Endothelial cell of umbilical vein (primary cell): ENCODE results near the gene PCNX1. TPM values are rescaled to one million over a fixed set of nuclear protein-coding genes. Genes with fewer than 3 reads are reported as not detected.

Experiments
- BruUV-seq: library from RNA; stranded (reverse); fragments of 400-500 nt; replicated peaks from 2 replicates; lab custom pipeline; 2021; lab: Mats Ljungman, UMichigan
- CTCF ChIA-PET: fragments of 300-600, 350-600 bp; sonication (Branson Sonifier 250); formaldehyde crosslinking; loops from one replicate; lab custom pipeline; 2021; ENCODE audit warnings: antibody characterized with exemption, inconsistent platforms; lab: Charles Lee
- POLR2A ChIA-PET: fragments of 300-600, 350-600 bp; sonication (Branson Sonifier 250); formaldehyde crosslinking; loops from one replicate; lab custom pipeline; 2021; ENCODE audit warnings: antibody characterized with exemption, inconsistent platforms; lab: Charles Lee
- DNase-seq: peaks from one replicate; pipeline ENCODE4 v3.0.0-alpha.2; 2011; ENCODE audit warnings: low read depth, low spot score
- FAIRE-seq: peaks from 2 replicates; lab custom pipeline; 2011; peaks lifted over from hg19 to GRCh38; lab: Jason Lieb, UNC
- H2AFZ ChIP-seq: 2 replicates; pipeline ENCODE4 v1.6.0; 2012; ENCODE audit warnings: low read depth, low read length, control low read depth, inconsistent platforms
- H3K27ac ChIP-seq: 2 replicates; pipeline ENCODE4 v1.5.1; 2011; ENCODE audit warnings: low read depth, mild to moderate bottlenecking, control low read depth, low read length, moderate library complexity; ENCODE audit not compliant: insufficient read depth
- H3K27me3 ChIP-seq, 2 experiments: 2 replicates each; pipeline versions ENCODE4 v1.6.0 to v1.6.1; 2011; ENCODE audit warnings: low read length in 2 of 2, mixed read lengths in 1 of 2; ENCODE audit not compliant: control insufficient read depth in 2 of 2, insufficient read depth in 2 of 2
- H3K36me3 ChIP-seq, 2 experiments: 2 replicates in 1 of 2; 3 replicates in 1 of 2; pipeline ENCODE4 v1.5.1; 2011; ENCODE audit warnings: low read length in 2 of 2, mild to moderate bottlenecking in 1 of 2, moderate library complexity in 1 of 2; ENCODE audit not compliant: control insufficient read depth in 2 of 2, insufficient read depth in 2 of 2; ENCODE audit errors: extremely low read depth in 1 of 2
- H3K4me1 ChIP-seq: 3 replicates; pipeline ENCODE4 v1.5.1; 2011; ENCODE audit warnings: mild to moderate bottlenecking, low read length; ENCODE audit not compliant: control insufficient read depth, insufficient read depth; ENCODE audit errors: extremely low read depth
- H3K4me2 ChIP-seq: 2 replicates; pipeline ENCODE4 v1.6.1; 2011; ENCODE audit warnings: low read length, control low read depth, mixed read lengths; ENCODE audit not compliant: insufficient read depth
- H3K4me3 ChIP-seq, 3 experiments: fragments of 200-600 bp in 1 of 3; sonication (generic), shearing (Covaris generic) in 1 of 3; replicated peaks in 1 of 3; 2 replicates each; pipeline ENCODE4 v1.5.1; 2011 to 2016; ENCODE audit warnings: control low read depth in 3 of 3, low read length in 3 of 3, mild to moderate bottlenecking in 2 of 3, inconsistent platforms in 1 of 3, low read depth in 1 of 3, moderate library complexity in 1 of 3; ENCODE audit not compliant: insufficient read depth in 1 of 3
- H3K79me2 ChIP-seq: 2 replicates; pipeline ENCODE4 v1.6.0; 2012; ENCODE audit warnings: low read length, inconsistent platforms; ENCODE audit not compliant: control insufficient read depth, insufficient read depth
- H3K9ac ChIP-seq: replicated peaks from 2 replicates; pipeline ENCODE3; 2011; ENCODE audit warnings: low read length, control low read depth; ENCODE audit not compliant: insufficient read depth; ENCODE audit errors: extremely low read depth
- H3K9me1 ChIP-seq: replicated peaks from 3 replicates; pipeline ENCODE4 v1.6.0; 2011; ENCODE audit warnings: mild to moderate bottlenecking, low read length; ENCODE audit not compliant: control insufficient read depth, insufficient read depth; ENCODE audit errors: extremely low read depth
- H3K9me3 ChIP-seq: replicated peaks from 2 replicates; pipeline ENCODE4 v1.5.1; 2012; ENCODE audit warnings: low read length, inconsistent platforms; ENCODE audit not compliant: control insufficient read depth, insufficient read depth
- H4K20me1 ChIP-seq: replicated peaks from 2 replicates; pipeline ENCODE3; 2011; ENCODE audit warnings: mild to moderate bottlenecking, low read length; ENCODE audit not compliant: control insufficient read depth, insufficient read depth; ENCODE audit errors: extremely low read depth
- CTCF ChIP-seq, 2 donors: IDR thresholded peaks; 1 replicate in 1 of 2; 2 replicates in 1 of 2; pipeline ENCODE4 v1.5.1; 2011; ENCODE audit warnings: low read length in 2 of 2, mild to moderate bottlenecking in 2 of 2, moderate library complexity in 2 of 2, control low read depth in 1 of 2, inconsistent platforms in 1 of 2, low read depth in 1 of 2; ENCODE audit not compliant: insufficient read depth in 1 of 2; ENCODE audit errors: extremely low read depth in 1 of 2
- EZH2 ChIP-seq: IDR thresholded peaks from 2 replicates; pipeline ENCODE4 v1.6.1; 2012; ENCODE audit warnings: borderline replicate concordance, low read depth, mild to moderate bottlenecking, moderate library complexity, low read length, inconsistent platforms; ENCODE audit not compliant: severe bottlenecking
- FOS ChIP-seq: IDR thresholded peaks from 2 replicates; pipeline ENCODE4 v1.6.1; 2011; ENCODE audit warnings: mild to moderate bottlenecking, low read length, moderate library complexity, borderline replicate concordance; ENCODE audit not compliant: insufficient read depth
- GATA2 ChIP-seq: IDR thresholded peaks from 2 replicates; pipeline ENCODE4 v1.7.0; 2011; ENCODE audit warnings: low read depth, mild to moderate bottlenecking, moderate library complexity, mixed read lengths, low read length; ENCODE audit not compliant: insufficient read length, insufficient read depth
- JUN ChIP-seq: IDR thresholded peaks from 2 replicates; pipeline ENCODE4 v1.6.1; 2011; ENCODE audit warnings: borderline replicate concordance, low read depth; ENCODE audit not compliant: insufficient read length, insufficient read depth
- MAX ChIP-seq: IDR thresholded peaks from 2 replicates; pipeline ENCODE4 v1.6.1; 2011; ENCODE audit not compliant: insufficient read depth, insufficient read length
- MYC ChIP-seq: IDR thresholded peaks from one replicate; pipeline ENCODE4 v1.6.1; 2011; ENCODE audit warnings: mild to moderate bottlenecking, low read depth, low read length
- POLR2A ChIP-seq: IDR thresholded peaks from 2 replicates; pipeline ENCODE4 v1.6.1; 2012; ENCODE audit warnings: low read depth, mild to moderate bottlenecking, control low read depth, low read length
- POLR2AphosphoS5 ChIP-seq: IDR thresholded peaks from 2 replicates; pipeline ENCODE4 v1.6.1; 2012; ENCODE audit warnings: low read depth, mild to moderate bottlenecking, control low read depth, low read length, moderate library complexity; ENCODE audit not compliant: insufficient read depth
- dilution Hi-C: fragments of 300-500 bp; cut with MboI; formaldehyde crosslinking; loops from one replicate; pipeline ENCODE4 v1.15.0; 2019; ENCODE audit warnings: low sequenced_read_pairs; ENCODE audit not compliant: extremely low pct_ligation_motif_present
- intact Hi-C: fragments of 100-400 bp; cut with micrococcal nuclease; formaldehyde crosslinking; loops from one replicate; pipeline ENCODE4 v1.10.0; 2022
- polyA plus RNA-seq, 4 experiments: library from polyadenylated mRNA; depleted of rRNA in 3 of 4; stranded (reverse) in 3 of 4; unstranded in 1 of 4; fragments of >200 nt; gene quantifications; 2 replicates each; pipeline versions ENCODE4 v1.2.1 to v1.2.3, GENCODE V29; 2011 to 2012; ENCODE audit warnings: missing spikeins in 1 of 4
- total RNA-seq: library from RNA; stranded (reverse); gene quantifications from 2 replicates; pipeline ENCODE4 v1.2.3, GENCODE V29; 2021

PCNX1 gene
- total and polyA plus RNA-seq, 2 donors (not counting 3 experiments of a cell fraction or from before 2014, with no cell fraction given) = 21.4 to 40.5 TPM

GRCh38 chr14:70872678-70873020 lies 34.6 kb upstream of the PCNX1 start:
- H3K79me2 ChIP-seq = no peaks in the 10 kb centered on the region
- TF ChIP-seq MAX = no peak
- TF ChIP-seq POLR2A = no peak
- TF ChIP-seq MYC = no peak
- TF ChIP-seq JUN = no peak
- no peak for TF ChIP-seq GATA2
- TF ChIP-seq EZH2 = no peak
- TF ChIP-seq POLR2AphosphoS5 = no peak
- no peak for TF ChIP-seq FOS
- TF ChIP-seq CTCF (IDR thresholded peaks at IDR 0.05; ENCODE audit: extremely low read depth in 1 of 2, insufficient read depth in 1 of 2, low read depth in 1 of 2, low read length in 2 of 2) = no peak
- H2AFZ ChIP-seq = no peak overlapping the region
- H3K27ac ChIP-seq = no peak overlapping the region
- FAIRE-seq = no peak
- H3K4me2 ChIP-seq = no peak overlapping the region
- intact Hi-C loops (no loop called here), dilution Hi-C loops (no loop called here)
- no peaks in the 10 kb centered on the region for H4K20me1 ChIP-seq
- BruUV-seq = no TSS peak
- POLR2A ChIA-PET = no interaction called here
- no peaks in the 10 kb centered on the region for H3K9me1 ChIP-seq
- H3K4me1 ChIP-seq = no peaks in the 10 kb centered on the region
- no peak for DNase-seq
- H3K9ac ChIP-seq = no peak overlapping the region
- H3K27me3 ChIP-seq = peaks cover 10 to 12% of the 10 kb centered on the region in 2 experiments
- H3K36me3 ChIP-seq = no peaks in the 10 kb centered on the region
- CTCF ChIA-PET = interaction anchor here (1.2 to 2.1 kb wide), 4 partner anchors 55 to 100 kb away, joined by 3 to 20 read pairs (median 4); no protein-coding TSS in a partner anchor
- H3K9me3 ChIP-seq = no peaks in the 10 kb centered on the region
- H3K4me3 ChIP-seq = no peak overlapping the region
